Esophagus muscularis mucosa (tissue), 4 donors: Measurements from ENCODE around the gene GRID1. TPM values are rescaled to one million over a fixed set of nuclear protein-coding genes. Genes with fewer than 3 reads are reported as not detected.

Source experiments
- DNase-seq: peaks from one replicate; pipeline ENCODE4 v3.0.0-alpha.2; 2017; ENCODE audit errors: extremely low spot score
- H3K27ac ChIP-seq, 4 donors: fragments of 200-600 bp; sonication (generic); replicated peaks in 1 of 4; 1 replicate in 3 of 4; 2 replicates in 1 of 4; pipeline ENCODE4 v1.5.1; 2016 to 2019; ENCODE audit warnings: mild to moderate bottlenecking in 1 of 4
- H3K27me3 ChIP-seq, 4 donors: fragments of 200-600 bp; sonication (generic); one replicate each; pipeline versions ENCODE4 v1.5.1 to v1.6.0; 2016 to 2019
- H3K36me3 ChIP-seq, 4 donors: fragments of 200-600 bp; sonication (generic); one replicate each; pipeline ENCODE4 v1.5.1; 2016 to 2019
- H3K4me1 ChIP-seq, 4 donors: fragments of 200-600 bp; sonication (generic); one replicate each; pipeline ENCODE4 v1.5.1; 2016 to 2019
- H3K4me3 ChIP-seq, 4 donors: fragments of 200-600 bp; sonication (generic); 1 replicate in 2 of 4; 2 replicates in 2 of 4; pipeline ENCODE4 v1.5.1; 2016 to 2019; ENCODE audit warnings: mild to moderate bottlenecking in 4 of 4, moderate library complexity in 1 of 4
- H3K9me3 ChIP-seq, 4 donors: fragments of 200-600 bp; sonication (generic); 1 replicate in 3 of 4; 2 replicates in 1 of 4; pipeline ENCODE4 v1.5.1; 2016 to 2019
- CTCF ChIP-seq, 3 experiments: fragments of 200-600 bp in 2 of 3; fragments of 450-650 bp in 1 of 3; sonication (generic) in 2 of 3; IDR thresholded peaks; one replicate each; pipeline ENCODE4 v1.5.1; 2017 to 2019; ENCODE audit warnings: antibody characterized with exemption in 3 of 3, mild to moderate bottlenecking in 2 of 3, moderate library complexity in 1 of 3
- EP300 ChIP-seq: sonication (generic); formaldehyde crosslinking; IDR thresholded peaks from one replicate; pipeline ENCODE4 v1.6.1; 2017; ENCODE audit warnings: antibody characterized with exemption
- POLR2A ChIP-seq: fragments of 450-650 bp; IDR thresholded peaks from one replicate; pipeline ENCODE4 v1.6.1; 2017; ENCODE audit warnings: antibody characterized with exemption, moderate library complexity, mild to moderate bottlenecking, low read depth
- POLR2AphosphoS5 ChIP-seq, 2 donors: sonication (generic); formaldehyde crosslinking; IDR thresholded peaks; one replicate each; pipeline ENCODE4 v1.6.1; 2017; ENCODE audit warnings: antibody characterized with exemption in 2 of 2
- WGBS: methylation state at CpG from one replicate; pipeline ENCODE4 v1.1.5; 2018; 5-methylcytosine and 5-hydroxymethylcytosine counted together
- intact Hi-C: fragments of 100-400 bp; cut with DNase I; formaldehyde crosslinking; loops from one replicate; pipeline ENCODE4 v1.15.1; 2023
- total RNA-seq, 4 donors: library from RNA; depleted of rRNA; stranded (reverse); fragments of >200 nt; gene quantifications; one replicate each; pipeline versions ENCODE4 v1.1.0 to v1.2.1, GENCODE V29; 2016

The GRID1 gene
- total RNA-seq, 4 donors from 2014 or later = under 0.01 to 1.3 (median 1.1) TPM

DNA sequence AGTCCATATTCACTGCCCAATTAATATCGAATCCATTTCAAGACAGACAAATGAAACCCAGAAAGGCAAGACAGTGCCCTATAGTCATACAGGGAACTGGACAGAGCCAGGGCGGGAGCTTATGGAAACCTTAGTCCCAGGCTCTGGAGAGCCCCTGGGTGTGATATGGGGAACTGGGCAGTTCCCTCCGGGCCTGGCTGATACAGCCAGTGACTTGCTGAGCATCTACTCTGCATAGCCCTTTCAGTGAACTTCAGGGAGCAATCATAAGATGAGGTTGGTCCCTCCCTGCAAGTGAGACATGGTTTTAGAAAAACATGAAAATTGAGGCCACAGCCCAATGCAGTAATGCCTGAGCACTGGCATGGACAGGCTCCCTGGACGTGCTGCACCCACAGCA, 241.9 kb downstream of the GRID1 start:
- intact Hi-C loops = no loop called here
- peaks cover 0 to 6% (median 0%) of the 10 kb centered on the region in 4 donors for H3K27me3 ChIP-seq
- no peak overlapping the region for H3K4me3 ChIP-seq
- H3K4me1 ChIP-seq = no peaks in the 10 kb centered on the region
- H3K36me3 ChIP-seq = no peaks in the 10 kb centered on the region
- TF ChIP-seq EP300 = no peak
- no peak for TF ChIP-seq CTCF (IDR thresholded peaks at IDR 0.05)
- TF ChIP-seq POLR2A = no peak
- no peak for TF ChIP-seq POLR2AphosphoS5 (IDR thresholded peaks at IDR 0.05)
- DNase-seq = no peak
- 93% methylated on average over 4 of the region's 4 CpGs for WGBS
- H3K27ac ChIP-seq = no peak overlapping the region
- no peaks in the 10 kb centered on the region for H3K9me3 ChIP-seq

DNA sequence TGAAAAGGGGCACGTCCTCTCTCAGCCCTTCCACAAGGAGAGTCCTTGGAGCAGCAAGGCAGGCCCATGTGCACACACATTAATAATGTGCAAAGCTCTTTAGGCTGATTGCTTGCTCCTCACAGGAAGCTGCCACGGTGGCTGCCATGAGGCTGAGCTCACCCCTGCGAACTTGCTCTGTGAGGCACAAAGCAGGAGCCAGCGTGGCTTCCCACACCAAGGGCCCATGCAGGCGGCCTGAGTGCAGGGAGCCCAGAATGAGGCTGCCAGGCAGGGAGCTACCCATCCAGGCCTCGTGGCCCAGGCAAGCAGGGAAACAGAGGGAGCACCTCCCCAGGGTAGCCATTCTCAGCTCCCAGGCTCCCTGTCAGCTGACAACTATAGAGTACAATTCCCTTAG, 242.9 kb downstream of the GRID1 start:
- Histone ChIP-seq H3K27ac (no peak overlapping the region), H3K9me3 (no peaks in the 10 kb centered on the region), H3K4me1 (no peaks in the 10 kb centered on the region), H3K27me3 (peaks cover 0 to 6% (median 0%) of the 10 kb centered on the region in 4 donors), H3K36me3 (no peaks in the 10 kb centered on the region), H3K4me3 (no peak overlapping the region)
- intact Hi-C loops = no loop called here
- no peak for TF ChIP-seq CTCF (IDR thresholded peaks at IDR 0.05)
- TF ChIP-seq EP300 = no peak
- TF ChIP-seq POLR2A = no peak
- TF ChIP-seq POLR2AphosphoS5 (IDR thresholded peaks at IDR 0.05) = no peak
- DNase-seq = no peak
- 43% methylated on average over 3 of the region's 6 CpGs for WGBS

GRCh38 chr10:86123304-86123703, 243.3 kb downstream of the GRID1 start:
- H3K36me3 ChIP-seq = no peaks in the 10 kb centered on the region
- H3K27ac ChIP-seq = no peak overlapping the region
- intact Hi-C loops = no loop called here
- 90% methylated on average over 4 of the region's 4 CpGs for WGBS
- DNase-seq = no peak
- no peaks in the 10 kb centered on the region for H3K9me3 ChIP-seq
- H3K27me3 ChIP-seq = peaks cover 0 to 6% (median 0%) of the 10 kb centered on the region in 4 donors
- TF ChIP-seq POLR2A (no peak), CTCF (IDR thresholded peaks at IDR 0.05) (no peak), EP300 (no peak), POLR2AphosphoS5 (IDR thresholded peaks at IDR 0.05) (no peak)
- no peaks in the 10 kb centered on the region for H3K4me1 ChIP-seq
- H3K4me3 ChIP-seq = no peak overlapping the region

DNA sequence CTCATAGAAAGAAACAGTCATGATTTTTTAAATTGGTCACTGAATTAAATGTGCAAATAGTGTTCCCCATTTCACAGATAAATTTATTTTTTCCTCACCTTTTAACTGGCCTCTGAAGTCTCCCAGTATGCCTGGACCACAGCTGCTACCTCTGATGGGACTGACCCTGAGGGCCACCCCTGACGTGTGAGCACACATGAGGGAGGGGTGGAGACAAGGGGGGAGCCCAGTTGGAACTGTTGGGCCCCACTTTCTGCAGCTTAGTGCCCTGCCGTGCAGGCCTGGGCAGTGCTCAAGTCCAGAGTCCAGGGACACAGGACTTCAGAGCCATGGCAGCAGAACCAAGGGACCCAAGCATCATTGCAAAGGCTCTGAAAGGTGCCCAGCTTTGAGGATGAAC, 243.9 kb downstream of the GRID1 start:
- H3K36me3 ChIP-seq = no peaks in the 10 kb centered on the region
- H3K4me1 ChIP-seq = no peaks in the 10 kb centered on the region
- H3K27ac ChIP-seq = no peak overlapping the region
- peaks cover 0 to under 1% (median 0%) of the 10 kb centered on the region in 4 donors for H3K27me3 ChIP-seq
- 57% methylated on average over 2 of the region's 2 CpGs for WGBS
- TF ChIP-seq EP300 (no peak), POLR2A (no peak), POLR2AphosphoS5 (IDR thresholded peaks at IDR 0.05) (no peak), CTCF (IDR thresholded peaks at IDR 0.05) (no peak)
- intact Hi-C loops = no loop called here
- no peaks in the 10 kb centered on the region for H3K9me3 ChIP-seq
- no peak for DNase-seq
- no peak overlapping the region for H3K4me3 ChIP-seq

GRCh38 chr10:86121200-86121599, 245.4 kb downstream of the GRID1 start:
- no peaks in the 10 kb centered on the region for H3K4me1 ChIP-seq
- no peak for TF ChIP-seq POLR2AphosphoS5 (IDR thresholded peaks at IDR 0.05)
- TF ChIP-seq CTCF (IDR thresholded peaks at IDR 0.05) = no peak
- no peak for TF ChIP-seq POLR2A
- no peak for TF ChIP-seq EP300
- intact Hi-C loops = no loop called here
- H3K36me3 ChIP-seq = no peaks in the 10 kb centered on the region
- H3K9me3 ChIP-seq = no peaks in the 10 kb centered on the region
- no peak overlapping the region for H3K4me3 ChIP-seq
- no peaks in the 10 kb centered on the region for H3K27me3 ChIP-seq
- H3K27ac ChIP-seq = no peak overlapping the region
- DNase-seq = no peak
- WGBS = 93% methylated on average over 1 of the region's 1 CpG
